ENCODE measurements around the gene BMPR1A.

The BMPR1A gene

GRCh38 chr10:86868353-86868752 is 111.9 kb downstream of the BMPR1A start:
- no peak for DNase-seq (ENCODE audit: extremely low read depth in 1 of 2, low read depth in 1 of 2)

GRCh38 chr10:86870679-86871078 is 114.3 kb downstream of the BMPR1A start:
- no peak for DNase-seq (ENCODE audit: extremely low read depth in 1 of 2, low read depth in 1 of 2)

GRCh38 chr10:86871563-86872183 is 115.3 kb downstream of the BMPR1A start:
- no peak for DNase-seq (ENCODE audit: extremely low read depth in 1 of 2, low read depth in 1 of 2)

- no peak for DNase-seq (ENCODE audit: extremely low read depth in 1 of 2, low read depth in 1 of 2)
Observed at GRCh38 chr10:86872757-86873156, 116.3 kb downstream of the BMPR1A start.

GRCh38 chr10:86876748-86877147 is 120.3 kb downstream of the BMPR1A start:
- no peak for DNase-seq (ENCODE audit: extremely low read depth in 1 of 2, low read depth in 1 of 2)

GRCh38 chr10:86878983-86879713 is 122.7 kb downstream of the BMPR1A start:
- no peak for DNase-seq (ENCODE audit: extremely low read depth in 1 of 2, low read depth in 1 of 2)

GRCh38 chr10:86880971-86881370 is 124.6 kb downstream of the BMPR1A start:
- no peak for DNase-seq (ENCODE audit: extremely low read depth in 1 of 2, low read depth in 1 of 2)

- DNase-seq (ENCODE audit: extremely low read depth in 1 of 2, low read depth in 1 of 2), result no peak
Observed at GRCh38 chr10:86888585-86889381, 132.4 kb downstream of the BMPR1A start.

- DNase-seq (ENCODE audit: extremely low read depth in 1 of 2, low read depth in 1 of 2), result no peak
Observed at GRCh38 chr10:86889997-86890396, 133.6 kb downstream of the BMPR1A start.

- no peak for DNase-seq (ENCODE audit: extremely low read depth in 1 of 2, low read depth in 1 of 2)
Observed at GRCh38 chr10:86898511-86898910, 142.1 kb downstream of the BMPR1A start.

- DNase-seq (ENCODE audit: extremely low read depth in 1 of 2, low read depth in 1 of 2), result no peak
Observed at GRCh38 chr10:86899132-86899531, 142.7 kb downstream of the BMPR1A start.

GRCh38 chr10:86899670-86900276 is 143.4 kb downstream of the BMPR1A start:
- DNase-seq (ENCODE audit: extremely low read depth in 1 of 2, low read depth in 1 of 2), result no peak

GRCh38 chr10:86900955-86901354 is 144.5 kb downstream of the BMPR1A start:
- DNase-seq (ENCODE audit: extremely low read depth in 1 of 2, low read depth in 1 of 2), result no peak

GRCh38 chr10:86904600-86904999 is 148.2 kb downstream of the BMPR1A start:
- DNase-seq (ENCODE audit: extremely low read depth in 1 of 2, low read depth in 1 of 2), result no peak

GRCh38 chr10:86905429-86905828 is 149.0 kb downstream of the BMPR1A start:
- DNase-seq (ENCODE audit: extremely low read depth in 1 of 2, low read depth in 1 of 2), result no peak

- DNase-seq (ENCODE audit: extremely low read depth in 1 of 2, low read depth in 1 of 2), result no peak
Observed at GRCh38 chr10:86914734-86915133, 158.3 kb downstream of the BMPR1A start.

- DNase-seq (ENCODE audit: extremely low read depth in 1 of 2, low read depth in 1 of 2), result no peak
Observed at GRCh38 chr10:86918022-86918471, 161.6 kb downstream of the BMPR1A start.

GRCh38 chr10:86922553-86922961 is 166.1 kb downstream of the BMPR1A start:
- no peak for DNase-seq (ENCODE audit: extremely low read depth in 1 of 2, low read depth in 1 of 2)

GRCh38 chr10:86929468-86930380 is 173.3 kb downstream of the BMPR1A start:
- no peak for DNase-seq (ENCODE audit: extremely low read depth in 1 of 2, low read depth in 1 of 2)

GRCh38 chr10:86931872-86932271 is 175.5 kb downstream of the BMPR1A start:
- no peak for DNase-seq (ENCODE audit: extremely low read depth in 1 of 2, low read depth in 1 of 2)

Data from activated CD8-positive, alpha-beta memory T cell treated with anti-CD3 and anti-CD28 coated beads for 1 hour (primary cell).